ENCODE data around the gene NPRL2.
A peak's percentile ranks its signal among the peaks of the same experiment; 100 is the strongest.

Gene NPRL2

GRCh38 chr3:50330330-50330729 lies 20.2 kb downstream of the NPRL2 start:
- Histone ChIP-seq H3K9me3 (no peaks in the 10 kb centered on the region), H3K4me1 (no peaks in the 10 kb centered on the region), H3K36me3 (peaks cover 24% of the 10 kb centered on the region), H3K4me3 (ENCODE audit: low read depth, low read length) (no peak overlapping the region), H3K27me3 (no peaks in the 10 kb centered on the region)
- no peak for TF ChIP-seq CTCF (IDR thresholded peaks at IDR 0.05; ENCODE audit: low read depth, low read length)
- no peak for DNase-seq

GRCh38 chr3:50327943-50328691 lies 22.5 kb downstream of the NPRL2 start, which contains the start of gene TUSC2:
Gene TUSC2 (minus strand): TSS chr3:50328223. CDS start chr3:50328099, 124 bp downstream.
- Histone ChIP-seq H3K27me3 (no peaks in the 10 kb centered on the region), H3K4me3 (ENCODE audit: low read depth, low read length) (peak within 1 kb of the TSS; percentile 77), H3K9me3 (no peaks in the 10 kb centered on the region), H3K36me3 (peaks cover 24% of the 10 kb centered on the region), H3K4me1 (no peaks in the 10 kb centered on the region)
- peak; percentile 92 for DNase-seq
- TF ChIP-seq CTCF (IDR thresholded peaks at IDR 0.05; ENCODE audit: low read depth, low read length): no peak

- Histone ChIP-seq H3K36me3 (peaks cover 22% of the 10 kb centered on the region), H3K4me1 (no peaks in the 10 kb centered on the region), H3K27me3 (no peaks in the 10 kb centered on the region), H3K9me3 (no peaks in the 10 kb centered on the region), H3K4me3 (ENCODE audit: low read depth, low read length) (peak overlapping the region; percentile 77)
- no peak for DNase-seq
- TF ChIP-seq CTCF (IDR thresholded peaks at IDR 0.05; ENCODE audit: low read depth, low read length): no peak
Observed at GRCh38 chr3:50327129-50327528, 23.4 kb downstream of the NPRL2 start.

GRCh38 chr3:50326182-50326541 lies 24.4 kb downstream of the NPRL2 start:
- Histone ChIP-seq H3K4me3 (ENCODE audit: low read depth, low read length) (no peak overlapping the region), H3K27me3 (no peaks in the 10 kb centered on the region), H3K9me3 (no peaks in the 10 kb centered on the region), H3K36me3 (peaks cover 12% of the 10 kb centered on the region), H3K4me1 (peaks cover 3% of the 10 kb centered on the region; the same call in 1 of the 2 replicates)
- TF ChIP-seq CTCF (IDR thresholded peaks at IDR 0.05; ENCODE audit: low read depth, low read length): no peak
- no peak for DNase-seq

- Histone ChIP-seq H3K4me1 (peaks cover 3% of the 10 kb centered on the region; the same call in 1 of the 2 replicates), H3K36me3 (peaks cover 9% of the 10 kb centered on the region), H3K9me3 (no peaks in the 10 kb centered on the region), H3K27me3 (no peaks in the 10 kb centered on the region), H3K4me3 (ENCODE audit: low read depth, low read length) (no peak overlapping the region)
- TF ChIP-seq CTCF (IDR thresholded peaks at IDR 0.05; ENCODE audit: low read depth, low read length): no peak
- DNase-seq: no peak
Observed at GRCh38 chr3:50325497-50326181, 24.9 kb downstream of the NPRL2 start.

- Histone ChIP-seq H3K36me3 (peaks cover 4% of the 10 kb centered on the region), H3K9me3 (no peaks in the 10 kb centered on the region), H3K4me1 (peaks cover 3% of the 10 kb centered on the region), H3K4me3 (ENCODE audit: low read depth, low read length) (no peak overlapping the region), H3K27me3 (no peaks in the 10 kb centered on the region)
- no peak for TF ChIP-seq CTCF (IDR thresholded peaks at IDR 0.05; ENCODE audit: low read depth, low read length)
- DNase-seq: no peak
Observed at GRCh38 chr3:50325113-50325480, 25.5 kb downstream of the NPRL2 start.
